HepG2 (cell line): Measurements from ENCODE around the gene CSNK1G3. TPM values are rescaled to one million over a fixed set of nuclear protein-coding genes. Genes with fewer than 3 reads are reported as not detected.
A peak's percentile ranks its signal among the peaks of the same experiment; 100 is the strongest.

Experiments used
- ATAD3A ChIP-seq: sonication (generic); formaldehyde crosslinking; IDR thresholded peaks from 2 replicates; pipeline ENCODE4 v1.4.0; 2020; ENCODE audit warnings: missing genetic modification reagents
- GABPB1 ChIP-seq: IDR thresholded peaks from 2 replicates; pipeline ENCODE4 v1.6.1; 2016; ENCODE audit warnings: mild to moderate bottlenecking, missing genetic modification reagents, moderate library complexity, missing compliant biosample characterization
- GATAD1 ChIP-seq: IDR thresholded peaks from 2 replicates; pipeline ENCODE4 v1.6.1; 2016; ENCODE audit warnings: missing genetic modification reagents, missing compliant biosample characterization
- GLI4 ChIP-seq: sonication (generic); formaldehyde crosslinking; IDR thresholded peaks from 2 replicates; pipeline ENCODE4 v1.5.1; 2020; ENCODE audit warnings: missing genetic modification reagents, mild to moderate bottlenecking, moderate library complexity, borderline replicate concordance
- KDM5B ChIP-seq: sonication (generic); formaldehyde crosslinking; IDR thresholded peaks from 2 replicates; pipeline ENCODE4 v1.4.0; 2020; ENCODE audit warnings: missing genetic modification reagents, mild to moderate bottlenecking, borderline replicate concordance
- KLF9 ChIP-seq: IDR thresholded peaks from 2 replicates; pipeline ENCODE4 v1.6.1; 2016; ENCODE audit warnings: low read depth
- MATR3 ChIP-seq: sonication (generic); formaldehyde crosslinking; IDR thresholded peaks from 2 replicates; pipeline ENCODE4 v1.4.0; 2020; ENCODE audit warnings: missing genetic modification reagents
- PHF21A ChIP-seq: sonication (generic); formaldehyde crosslinking; IDR thresholded peaks from 2 replicates; pipeline ENCODE4 v1.5.0; 2020; ENCODE audit warnings: mild to moderate bottlenecking, missing genetic modification reagents
- PHF8 ChIP-seq: sonication (generic); formaldehyde crosslinking; IDR thresholded peaks from 2 replicates; pipeline ENCODE4 v1.5.0; 2020; ENCODE audit warnings: missing genetic modification reagents
- SP140L ChIP-seq: sonication (generic); formaldehyde crosslinking; IDR thresholded peaks from 2 replicates; pipeline ENCODE4 v1.4.0; 2020; ENCODE audit warnings: missing genetic modification reagents, borderline replicate concordance
- SP5 ChIP-seq: IDR thresholded peaks from 2 replicates; pipeline ENCODE4 v1.6.1; 2016; ENCODE audit warnings: low read depth, borderline replicate concordance
- TCF12 ChIP-seq, 2 experiments: fragments of 450-650 bp in 1 of 2; sonication (generic) in 1 of 2; formaldehyde crosslinking in 1 of 2; IDR thresholded peaks; 2 replicates each; pipeline versions ENCODE4 v1.6.1 to v1.8.0; 2017 to 2022; ENCODE audit warnings: antibody characterized with exemption in 1 of 2, mild to moderate bottlenecking in 1 of 2, missing genetic modification reagents in 1 of 2, moderate library complexity in 1 of 2
- TMF1 ChIP-seq: sonication (generic); formaldehyde crosslinking; IDR thresholded peaks from 2 replicates; pipeline ENCODE4 v1.8.1; 2022; ENCODE audit warnings: low read depth, missing genetic modification reagents
- TP53 ChIP-seq: sonication (generic); formaldehyde crosslinking; conservative IDR thresholded peaks from 2 replicates; pipeline ENCODE4 v1.4.0; 2020; ENCODE audit warnings: missing genetic modification reagents
- YEATS2 ChIP-seq: sonication (generic); formaldehyde crosslinking; IDR thresholded peaks from 2 replicates; pipeline ENCODE4 v1.4.0; 2020; ENCODE audit warnings: missing genetic modification reagents, borderline replicate concordance
- ZFP36L2 ChIP-seq: sonication (generic); formaldehyde crosslinking; IDR thresholded peaks from 2 replicates; pipeline ENCODE4 v1.4.0; 2020; ENCODE audit warnings: missing genetic modification reagents
- ZMYM4 ChIP-seq: sonication (generic); formaldehyde crosslinking; IDR thresholded peaks from 2 replicates; pipeline ENCODE4 v1.8.1; 2023; ENCODE audit warnings: mild to moderate bottlenecking, missing genetic modification reagents
- ZNF263 ChIP-seq: sonication (generic); formaldehyde crosslinking; IDR thresholded peaks from 2 replicates; pipeline ENCODE4 v1.4.0; 2020; ENCODE audit warnings: missing genetic modification reagents
- ZNF335 ChIP-seq: sonication (generic); formaldehyde crosslinking; IDR thresholded peaks from 2 replicates; pipeline ENCODE4 v1.4.0; 2020; ENCODE audit warnings: missing genetic modification reagents
- ZNF530 ChIP-seq: sonication (generic); formaldehyde crosslinking; IDR thresholded peaks from 2 replicates; pipeline ENCODE4 v1.5.0; 2020; ENCODE audit warnings: low read depth, mild to moderate bottlenecking, missing genetic modification reagents
- ZNF615 ChIP-seq: sonication (generic); formaldehyde crosslinking; IDR thresholded peaks from 2 replicates; pipeline ENCODE4 v1.5.0; 2020; ENCODE audit warnings: mild to moderate bottlenecking, missing genetic modification reagents, borderline replicate concordance
- ZNF616 ChIP-seq: sonication (generic); formaldehyde crosslinking; IDR thresholded peaks from 2 replicates; pipeline ENCODE4 v1.5.0; 2020; ENCODE audit warnings: low read depth, mild to moderate bottlenecking, missing genetic modification reagents
- ZNF761 ChIP-seq: sonication (generic); formaldehyde crosslinking; conservative IDR thresholded peaks from 2 replicates; pipeline ENCODE4 v1.4.0; 2020; ENCODE audit warnings: mild to moderate bottlenecking, missing genetic modification reagents
- ZNF788 ChIP-seq: sonication (generic); formaldehyde crosslinking; IDR thresholded peaks from 2 replicates; pipeline ENCODE4 v1.5.0; 2020; ENCODE audit warnings: mild to moderate bottlenecking, missing genetic modification reagents, borderline replicate concordance
- ZSCAN29 ChIP-seq: sonication (generic); formaldehyde crosslinking; conservative IDR thresholded peaks from 2 replicates; pipeline ENCODE4 v1.4.0; 2020; ENCODE audit warnings: mild to moderate bottlenecking, missing genetic modification reagents
- polyA plus RNA-seq, 8 experiments: library from polyadenylated mRNA; depleted of rRNA in 3 of 8; stranded (reverse) in 7 of 8; unstranded in 1 of 8; fragments of >200 nt; fragmentation: Illumina TruSeq in 4 of 8; extraction: Trizol in 4 of 8; gene quantifications; 2 replicates each; pipeline versions ENCODE4 v1.2.1 to v1.2.3, GENCODE V29; 2011 to 2016; ENCODE audit warnings: low read depth in 4 of 8, missing spikeins in 1 of 8, mixed read lengths in 1 of 8; ENCODE audit not compliant: insufficient read depth in 1 of 8
- total RNA-seq, 5 experiments: library from RNA; depleted of rRNA; stranded (reverse); fragments of >200 nt; fragmentation: Illumina TruSeq; extraction: Trizol; gene quantifications; 2 replicates each; pipeline ENCODE4 v1.2.3, GENCODE V29; 2016; ENCODE audit warnings: low read depth in 1 of 5
- TF ChIP-seq, protein P1 (sequence below): IDR thresholded peaks from 2 replicates; pipeline ENCODE4 v1.6.1; 2012; ENCODE audit warnings: low read length, improper control_type of control experiment
- TF ChIP-seq, protein P2 (sequence below): sonication (generic); formaldehyde crosslinking; IDR thresholded peaks from 2 replicates; pipeline ENCODE4 v1.5.0; 2020; ENCODE audit warnings: missing genetic modification reagents, mild to moderate bottlenecking, borderline replicate concordance

The CSNK1G3 gene
- total and polyA plus RNA-seq, 2 of the 13 experiments (the other 11 are each of a cell fraction or from before 2014, with no cell fraction given): 11.3 to 31.5 TPM

DNA sequence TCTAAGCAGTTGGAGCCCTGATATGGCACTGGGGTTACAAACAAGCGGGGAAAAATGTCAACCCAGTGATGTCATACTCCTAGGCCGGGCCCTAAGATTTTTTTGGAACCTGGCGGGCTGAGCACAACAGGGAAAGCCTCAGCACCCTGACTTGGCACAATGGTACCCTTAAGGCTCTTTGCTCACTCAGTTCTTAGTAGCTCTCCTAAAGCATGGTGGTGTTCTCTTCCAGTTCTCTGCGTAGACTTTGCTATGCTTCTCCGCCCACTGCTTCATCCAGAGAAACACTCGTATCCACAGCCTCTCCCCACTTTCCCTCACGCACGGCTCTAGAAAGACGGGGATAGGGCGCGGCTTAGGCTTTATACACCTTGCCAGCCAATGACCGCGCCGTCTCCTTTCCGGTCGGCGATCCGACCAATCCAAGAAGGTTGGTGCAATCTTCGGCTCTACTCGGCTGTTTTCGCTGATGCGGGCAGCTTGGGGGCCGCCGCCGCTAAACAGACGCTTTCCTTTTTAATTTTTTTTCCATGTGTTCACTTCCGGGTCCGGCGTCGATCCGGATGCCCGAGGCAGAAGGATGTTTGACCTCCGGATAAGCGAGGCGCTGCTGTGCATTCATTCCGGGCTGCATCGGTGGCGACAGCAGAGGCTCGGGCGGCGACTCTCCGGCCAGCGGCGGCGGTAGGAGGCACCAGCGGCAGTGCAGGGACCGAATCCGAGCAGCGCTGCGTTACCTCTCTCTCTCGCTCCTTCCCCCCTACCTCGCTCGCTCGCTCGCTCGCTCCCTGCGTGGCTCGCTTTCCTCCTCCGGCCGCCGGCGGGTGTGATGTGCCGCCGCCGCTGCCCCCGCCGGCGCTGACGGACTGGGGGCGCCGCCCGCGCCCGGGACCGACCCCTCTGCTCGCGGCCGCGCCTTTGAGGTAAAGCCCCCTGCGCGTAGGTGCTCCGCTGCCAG is at the start of gene CSNK1G3 (continued):
- TF ChIP-seq, protein P1, sequence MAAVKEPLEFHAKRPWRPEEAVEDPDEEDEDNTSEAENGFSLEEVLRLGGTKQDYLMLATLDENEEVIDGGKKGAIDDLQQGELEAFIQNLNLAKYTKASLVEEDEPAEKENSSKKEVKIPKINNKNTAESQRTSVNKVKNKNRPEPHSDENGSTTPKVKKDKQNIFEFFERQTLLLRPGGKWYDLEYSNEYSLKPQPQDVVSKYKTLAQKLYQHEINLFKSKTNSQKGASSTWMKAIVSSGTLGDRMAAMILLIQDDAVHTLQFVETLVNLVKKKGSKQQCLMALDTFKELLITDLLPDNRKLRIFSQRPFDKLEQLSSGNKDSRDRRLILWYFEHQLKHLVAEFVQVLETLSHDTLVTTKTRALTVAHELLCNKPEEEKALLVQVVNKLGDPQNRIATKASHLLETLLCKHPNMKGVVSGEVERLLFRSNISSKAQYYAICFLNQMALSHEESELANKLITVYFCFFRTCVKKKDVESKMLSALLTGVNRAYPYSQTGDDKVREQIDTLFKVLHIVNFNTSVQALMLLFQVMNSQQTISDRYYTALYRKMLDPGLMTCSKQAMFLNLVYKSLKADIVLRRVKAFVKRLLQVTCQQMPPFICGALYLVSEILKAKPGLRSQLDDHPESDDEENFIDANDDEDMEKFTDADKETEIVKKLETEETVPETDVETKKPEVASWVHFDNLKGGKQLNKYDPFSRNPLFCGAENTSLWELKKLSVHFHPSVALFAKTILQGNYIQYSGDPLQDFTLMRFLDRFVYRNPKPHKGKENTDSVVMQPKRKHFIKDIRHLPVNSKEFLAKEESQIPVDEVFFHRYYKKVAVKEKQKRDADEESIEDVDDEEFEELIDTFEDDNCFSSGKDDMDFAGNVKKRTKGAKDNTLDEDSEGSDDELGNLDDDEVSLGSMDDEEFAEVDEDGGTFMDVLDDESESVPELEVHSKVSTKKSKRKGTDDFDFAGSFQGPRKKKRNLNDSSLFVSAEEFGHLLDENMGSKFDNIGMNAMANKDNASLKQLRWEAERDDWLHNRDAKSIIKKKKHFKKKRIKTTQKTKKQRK: no peak
- TF ChIP-seq ZNF616: peak; percentile 0; the same call in 1 of the 2 replicates
- peak; percentile 77; the same call in 1 of the 2 replicates for TF ChIP-seq PHF21A
- no peak for TF ChIP-seq ZNF530 (CRISPR knock-in tag)
- no peak for TF ChIP-seq ZSCAN29 (CRISPR knock-in tag)
- TF ChIP-seq PHF8 (CRISPR knock-in tag): peak; percentile 73
- no peak for TF ChIP-seq TCF12 (IDR thresholded peaks at IDR 0.05)
- TF ChIP-seq TCF12 (CRISPR knock-in tag; IDR thresholded peaks at IDR 0.05): no peak
- no peak for TF ChIP-seq ZFP36L2
- TF ChIP-seq ZNF335: 0 out of 2 replicates have a peak, but pooled peaks have one; percentile 42
- TF ChIP-seq, protein P2, sequence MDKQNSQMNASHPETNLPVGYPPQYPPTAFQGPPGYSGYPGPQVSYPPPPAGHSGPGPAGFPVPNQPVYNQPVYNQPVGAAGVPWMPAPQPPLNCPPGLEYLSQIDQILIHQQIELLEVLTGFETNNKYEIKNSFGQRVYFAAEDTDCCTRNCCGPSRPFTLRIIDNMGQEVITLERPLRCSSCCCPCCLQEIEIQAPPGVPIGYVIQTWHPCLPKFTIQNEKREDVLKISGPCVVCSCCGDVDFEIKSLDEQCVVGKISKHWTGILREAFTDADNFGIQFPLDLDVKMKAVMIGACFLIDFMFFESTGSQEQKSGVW (CRISPR knock-in tag): no peak
- TF ChIP-seq ZMYM4 (CRISPR knock-in tag): peak; percentile 99
- TF ChIP-seq YEATS2 (CRISPR knock-in tag): peak; percentile 97
- TF ChIP-seq SP5 (CRISPR knock-in tag): peak; percentile 75
- no peak for TF ChIP-seq MATR3 (CRISPR knock-in tag)
- TF ChIP-seq ZNF761 (CRISPR knock-in tag): 0 out of 2 replicates have a peak, but pooled peaks have one; percentile 60
- TF ChIP-seq KDM5B (CRISPR knock-in tag): peak; percentile 58; the same call in 1 of the 2 replicates
- TF ChIP-seq SP140L (CRISPR knock-in tag): 0 out of 2 replicates have a peak, but pooled peaks have one; percentile 69
- no peak for TF ChIP-seq KLF9
- TF ChIP-seq ZNF263 (CRISPR knock-in tag): no peak
- TF ChIP-seq TMF1 (CRISPR knock-in tag): no peak
- TF ChIP-seq GATAD1 (CRISPR knock-in tag): peak; percentile 59; the same call in 1 of the 2 replicates
- TF ChIP-seq TP53 (CRISPR knock-in tag): no peak
- TF ChIP-seq ZNF788 (CRISPR knock-in tag): peak; percentile 55; the same call in 1 of the 2 replicates
- 0 out of 2 replicates have a peak, but pooled peaks have one; percentile 42 for TF ChIP-seq GLI4 (CRISPR knock-in tag)
- no peak for TF ChIP-seq ATAD3A (CRISPR knock-in tag)
- peak; percentile 93 for TF ChIP-seq GABPB1
- TF ChIP-seq ZNF615: 0 out of 2 replicates have a peak, but pooled peaks have one; percentile 43
